A549 (cell line): ENCODE data around the gene ARHGAP35. TPM values are rescaled to one million over a fixed set of nuclear protein-coding genes. Genes with fewer than 3 reads are reported as not detected.
"Not testable (repeated sequence)": the region's sequence is repeated elsewhere in the genome, so short reads cannot be mapped to it uniquely, and the experiment has no call there.

Experiments used
- ATAC-seq, 2 experiments: fragments of 200-7000 bp in 1 of 2; fragments of >200 bp in 1 of 2; cut with Nextera tagmentation in 1 of 2; cut with Tn5 transposase in 1 of 2; 3 replicates each; pipeline versions ENCODE4 v1.8.0 to v1.9.1; 2018 to 2020; ENCODE audit warnings: mild to moderate bottlenecking in 1 of 2, moderate library complexity in 1 of 2
- CTCF ChIA-PET: fragments of 300-600 bp; sonication (Branson Sonifier 250); formaldehyde crosslinking; extraction: SDS; loops from one replicate; lab custom pipeline; 2021; ENCODE audit warnings: antibody characterized with exemption, inconsistent platforms; lab: Yijun Ruan, JAX
- POLR2A ChIA-PET: fragments of 350-600 bp; formaldehyde crosslinking; extraction: SDS; loops from one replicate; lab custom pipeline; 2021; ENCODE audit warnings: antibody characterized with exemption, inconsistent platforms; lab: Yijun Ruan, JAX
- DNase-seq, 2 experiments: peaks; one replicate each; pipeline versions ENCODE4 v3.0.0 to v3.0.0-alpha.2; 2011 to 2016; ENCODE audit warnings: low read depth in 1 of 2, low spot score in 1 of 2
- FAIRE-seq: peaks from 2 replicates; lab custom pipeline; 2011; peaks lifted over from hg19 to GRCh38; lab: Jason Lieb, UNC
- H3K27ac ChIP-seq, 2 experiments: fragments of >200 bp; sonication (Bioruptor Twin); formaldehyde crosslinking; 3 replicates each; pipeline ENCODE4 v1.5.1; 2016 to 2017
- H3K4me1 ChIP-seq: fragments of >200 bp; sonication (Bioruptor Twin); formaldehyde crosslinking; 3 replicates; pipeline ENCODE4 v1.6.1; 2016
- H3K4me2 ChIP-seq: fragments of >200 bp; sonication (Bioruptor Twin); formaldehyde crosslinking; 3 replicates; pipeline ENCODE4 v1.6.1; 2016
- H3K4me3 ChIP-seq: fragments of >200 bp; sonication (Bioruptor Twin); formaldehyde crosslinking; 3 replicates; pipeline ENCODE4 v1.5.1; 2016
- H3K9me3 ChIP-seq: fragments of >200 bp; sonication (Bioruptor Twin); formaldehyde crosslinking; 3 replicates; pipeline ENCODE4 v1.6.1; 2016
- CEBPB ChIP-seq, 2 experiments: fragments of >200 bp in 1 of 2; sonication (Bioruptor Twin) in 1 of 2; formaldehyde crosslinking in 1 of 2; IDR thresholded peaks; 2 replicates each; pipeline ENCODE4 v1.6.1; 2012 to 2016
- CTCF ChIP-seq: fragments of >200 bp; sonication (Bioruptor Twin); formaldehyde crosslinking; IDR thresholded peaks from 3 replicates; pipeline ENCODE4 v1.5.1; 2016
- E2F6 ChIP-seq: IDR thresholded peaks from 2 replicates; pipeline ENCODE4 v1.6.1; 2012; ENCODE audit warnings: low read depth, borderline replicate concordance
- EHF ChIP-seq: fragments of 250-450 bp; sonication (Bioruptor Pico); IDR thresholded peaks from 2 replicates; pipeline ENCODE4 v1.5.0; 2020; ENCODE audit warnings: mild to moderate bottlenecking
- FOSB ChIP-seq: fragments of 250-450 bp; sonication (Bioruptor Pico); IDR thresholded peaks from 2 replicates; pipeline ENCODE4 v1.5.0; 2020; ENCODE audit warnings: mild to moderate bottlenecking, moderate library complexity
- FOSL2 ChIP-seq, 2 experiments: fragments of 450-650 bp in 1 of 2; fragments of >200 bp in 1 of 2; sonication (Bioruptor Twin) in 1 of 2; formaldehyde crosslinking; IDR thresholded peaks; 2 replicates each; pipeline versions ENCODE4 v1.5.0 to v1.6.1; 2016 to 2020; ENCODE audit warnings: mild to moderate bottlenecking in 1 of 2, moderate library complexity in 1 of 2
- GATA3 ChIP-seq: IDR thresholded peaks from 2 replicates; pipeline ENCODE4 v1.6.1; 2012; ENCODE audit warnings: borderline replicate concordance
- HEYL ChIP-seq: fragments of 250-450 bp; sonication (Bioruptor Pico); IDR thresholded peaks from 2 replicates; pipeline ENCODE4 v1.8.0; 2021; ENCODE audit warnings: mild to moderate bottlenecking, moderate library complexity
- HMGXB4 ChIP-seq: fragments of 250-450 bp; sonication (Bioruptor Pico); IDR thresholded peaks from 2 replicates; pipeline ENCODE4 v1.5.0; 2021; ENCODE audit warnings: mild to moderate bottlenecking, moderate library complexity, borderline replicate concordance
- JUN ChIP-seq, 2 experiments: fragments of >200 bp; sonication (Bioruptor Twin); formaldehyde crosslinking; IDR thresholded peaks; 2 replicates in 1 of 2; 3 replicates in 1 of 2; pipeline ENCODE4 v1.6.1; 2016 to 2017
- KDM1A ChIP-seq: fragments of 200-600 bp; sonication (generic); IDR thresholded peaks from 2 replicates; pipeline ENCODE4 v1.6.1; 2016; ENCODE audit warnings: low read depth, mild to moderate bottlenecking
- MAX ChIP-seq: IDR thresholded peaks from 2 replicates; pipeline ENCODE4 v1.6.1; 2012
- MAZ ChIP-seq: fragments of 150-350 bp; IDR thresholded peaks from 2 replicates; pipeline ENCODE4 v1.6.1; 2014; ENCODE audit warnings: antibody characterized with exemption, low read depth, low read length, borderline replicate concordance
- NFE2L2 ChIP-seq: fragments of 150-350 bp; conservative IDR thresholded peaks from 2 replicates; pipeline ENCODE4 v1.6.1; 2014; ENCODE audit warnings: low read length
- PBX3 ChIP-seq: IDR thresholded peaks from 2 replicates; pipeline ENCODE4 v1.6.1; 2012
- RAD21 ChIP-seq, 2 experiments: fragments of >200 bp in 1 of 2; sonication (Bioruptor Twin) in 1 of 2; formaldehyde crosslinking in 1 of 2; IDR thresholded peaks in 1 of 2; conservative IDR thresholded peaks in 1 of 2; 2 replicates in 1 of 2; 3 replicates in 1 of 2; pipeline ENCODE4 v1.6.1; 2012 to 2018; ENCODE audit warnings: inconsistent platforms in 1 of 2
- SMC3 ChIP-seq: fragments of >200 bp; sonication (Bioruptor Twin); formaldehyde crosslinking; IDR thresholded peaks from 3 replicates; pipeline ENCODE4 v1.6.1; 2018; ENCODE audit warnings: inconsistent platforms
- TP53 ChIP-seq: fragments of 250-450 bp; sonication (Bioruptor Pico); IDR thresholded peaks from 2 replicates; pipeline ENCODE4 v1.5.0; 2021; ENCODE audit warnings: mild to moderate bottlenecking, moderate library complexity
- ZC3H11A ChIP-seq: fragments of 450-650 bp; IDR thresholded peaks from 2 replicates; pipeline ENCODE4 v1.6.1; 2014; ENCODE audit warnings: antibody characterized with exemption, mild to moderate bottlenecking
- WGBS: methylation state at CpG from one replicate; pipeline ENCODE4 v1.1.6; 2017; ENCODE audit errors: missing lambda C conversion rate; 5-methylcytosine and 5-hydroxymethylcytosine counted together
- polyA plus RNA-seq, 4 experiments: library from polyadenylated mRNA; depleted of rRNA in 3 of 4; stranded (reverse); fragments of >200 nt; fragmentation: RNase III in 1 of 4; extraction: RNeasy Plus Mini Kit Qiagen cat#74134 plus additional on column Dnase treatment in 1 of 4; gene quantifications; 2 replicates in 3 of 4; 3 replicates in 1 of 4; pipeline ENCODE4 v1.2.3, GENCODE V29; 2011 to 2017

ARHGAP35 gene
- polyA plus RNA-seq, 2 of the 4 experiments (the other 2 are of a cell fraction) = 33.3 to 48.5 TPM

DNA sequence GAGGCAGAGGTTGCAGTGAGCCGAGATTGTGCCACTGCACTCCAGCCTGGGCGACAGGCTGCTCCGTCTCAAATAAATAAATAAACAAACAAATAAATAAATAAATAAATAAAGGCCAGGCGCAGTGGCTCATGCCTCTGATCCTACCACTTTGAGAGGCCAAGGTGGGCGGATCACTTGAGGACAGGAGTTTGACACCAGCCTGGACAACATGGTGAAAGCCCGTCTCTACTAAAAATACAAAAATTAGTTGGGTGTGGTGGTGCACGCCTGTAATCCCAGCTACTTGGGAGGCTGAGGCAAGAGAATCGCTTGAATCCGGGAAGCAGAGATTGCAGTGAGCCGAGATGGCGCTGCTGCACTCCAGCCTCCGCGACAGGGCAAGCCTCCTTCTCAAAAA lies 6.1 kb upstream of the ARHGAP35 start:
- CTCF ChIA-PET = interaction anchor here (0.6 to 44.5 kb wide), 9 partner anchors 14 to 158 kb away, joined by 3 to 1222 read pairs (median 6); no protein-coding TSS in a partner anchor
- WGBS = 82% methylated on average over 13 of the region's 13 CpGs
- H3K27ac ChIP-seq, H3K4me2 ChIP-seq, DNase-seq, H3K9me3 ChIP-seq, H3K4me3 ChIP-seq, POLR2A ChIA-PET, ATAC-seq, FAIRE-seq: not testable (repeated sequence)
- TF ChIP-seq ZC3H11A = peak; percentile 54
- peaks cover 26% of the 10 kb centered on the region for H3K4me1 ChIP-seq

GRCh38 chr19:46856062-46857022 lies 4.5 kb upstream of the ARHGAP35 start:
- H3K27ac ChIP-seq = peak overlapping the region; percentile 63 to 82

More at GRCh38 chr19:46856062-46857022, 4.5 kb upstream of the ARHGAP35 start:
- peak overlapping the region; percentile 72 for H3K4me2 ChIP-seq
- H3K4me3 ChIP-seq = peak overlapping the region; percentile 41
- ATAC-seq (peak; percentile 72 to 79), FAIRE-seq (peak; percentile 92), DNase-seq (peak; percentile 96 to 99)
- peaks cover 23% of the 10 kb centered on the region for H3K4me1 ChIP-seq
- POLR2A ChIA-PET = interaction anchor here (0.6 to 1.5 kb wide), 7 partner anchors 68 to 369 kb away, joined by 3 to 6 read pairs (median 3); partner anchors contain the start of genes SLC1A5 and ZC3H4
- no peaks in the 10 kb centered on the region for H3K9me3 ChIP-seq
- CTCF ChIA-PET = interaction anchor here (0.6 to 44.5 kb wide), 55 partner anchors 10 to 302 kb away, joined by 3 to 1222 read pairs (median 4); no protein-coding TSS in a partner anchor
- TF ChIP-seq PBX3 (peak; percentile 39; the same call in 1 of the 2 replicates), HMGXB4 (CRISPR knock-in tag) (no peak), HEYL (CRISPR knock-in tag) (no peak), CEBPB (IDR thresholded peaks at IDR 0.05) (peak in 1 of 2 experiments; percentile 77; a peak in 2 of 4 replicates), ZC3H11A (no peak), CTCF (peak; percentile 97), FOSL2 (IDR thresholded peaks at IDR 0.05) (no peak), FOSL2 (CRISPR knock-in tag; IDR thresholded peaks at IDR 0.05) (0 out of 2 replicates have a peak, but pooled peaks have one; percentile 5), RAD21 (conservative IDR thresholded peaks at IDR 0.05 in 1 of 2, IDR thresholded peaks at IDR 0.05 in 1 of 2) (peak; percentile 99), GATA3 (peak; percentile 46; the same call in 1 of the 2 replicates), JUN (IDR thresholded peaks at IDR 0.05) (peak in 1 of 2 experiments; percentile 53; a peak in 2 of 5 replicates), EHF (no peak), MAX (peak; percentile 68), SMC3 (peak; percentile 98), NFE2L2 (no peak), FOSB (CRISPR knock-in tag) (no peak), MAZ (peak; percentile 85; the same call in 1 of the 2 replicates), TP53 (CRISPR knock-in tag) (no peak), KDM1A (no peak), E2F6 (peak; percentile 72; the same call in 1 of the 2 replicates)
- WGBS = 6% methylated on average over 38 of the region's 41 CpGs
